Esophagus squamous epithelium (tissue), 4 donors: ENCODE measurements around the gene ADGRF4.

Source experiments
- POLR2A ChIP-seq, 4 donors: fragments of 450-650 bp; IDR thresholded peaks; one replicate each; pipeline ENCODE4 v1.6.1; 2017; ENCODE audit warnings: antibody characterized with exemption in 4 of 4, mild to moderate bottlenecking in 4 of 4, moderate library complexity in 3 of 4
- TF ChIP-seq, protein P1 (sequence below), 6 experiments: fragments of 450-650 bp in 4 of 6; fragments of 200-600 bp in 2 of 6; sonication (generic) in 2 of 6; IDR thresholded peaks; one replicate each; pipeline ENCODE4 v1.5.1; 2016 to 2019; ENCODE audit warnings: antibody characterized with exemption in 6 of 6, mild to moderate bottlenecking in 4 of 6, moderate library complexity in 4 of 6

DNA sequence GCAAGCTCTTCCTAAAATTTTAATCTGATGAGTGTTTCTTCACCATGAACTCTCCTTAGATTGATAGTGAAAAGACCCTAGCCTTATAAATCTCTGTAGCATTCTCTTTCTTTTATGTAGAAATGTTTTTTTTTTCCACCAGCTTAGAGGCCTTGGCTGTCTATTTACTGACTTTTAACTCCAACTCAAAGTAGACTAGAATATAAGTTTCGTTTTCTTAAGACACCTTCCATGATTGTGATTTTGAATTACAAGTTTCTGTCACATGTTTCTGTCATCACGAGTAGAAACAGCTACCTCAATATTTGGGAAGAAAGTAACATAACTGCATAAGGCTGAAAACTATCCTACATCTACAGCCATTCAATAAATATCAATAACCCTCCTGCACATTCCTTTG, 17.8 kb downstream of the ADGRF4 start:
- no peak for TF ChIP-seq POLR2A (IDR thresholded peaks at IDR 0.05)
- TF ChIP-seq, protein P1, sequence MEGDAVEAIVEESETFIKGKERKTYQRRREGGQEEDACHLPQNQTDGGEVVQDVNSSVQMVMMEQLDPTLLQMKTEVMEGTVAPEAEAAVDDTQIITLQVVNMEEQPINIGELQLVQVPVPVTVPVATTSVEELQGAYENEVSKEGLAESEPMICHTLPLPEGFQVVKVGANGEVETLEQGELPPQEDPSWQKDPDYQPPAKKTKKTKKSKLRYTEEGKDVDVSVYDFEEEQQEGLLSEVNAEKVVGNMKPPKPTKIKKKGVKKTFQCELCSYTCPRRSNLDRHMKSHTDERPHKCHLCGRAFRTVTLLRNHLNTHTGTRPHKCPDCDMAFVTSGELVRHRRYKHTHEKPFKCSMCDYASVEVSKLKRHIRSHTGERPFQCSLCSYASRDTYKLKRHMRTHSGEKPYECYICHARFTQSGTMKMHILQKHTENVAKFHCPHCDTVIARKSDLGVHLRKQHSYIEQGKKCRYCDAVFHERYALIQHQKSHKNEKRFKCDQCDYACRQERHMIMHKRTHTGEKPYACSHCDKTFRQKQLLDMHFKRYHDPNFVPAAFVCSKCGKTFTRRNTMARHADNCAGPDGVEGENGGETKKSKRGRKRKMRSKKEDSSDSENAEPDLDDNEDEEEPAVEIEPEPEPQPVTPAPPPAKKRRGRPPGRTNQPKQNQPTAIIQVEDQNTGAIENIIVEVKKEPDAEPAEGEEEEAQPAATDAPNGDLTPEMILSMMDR (IDR thresholded peaks at IDR 0.05): no peak
